Stomach (tissue), 4 donors: ENCODE results near the gene SHANK2.

Source experiments
- CTCF ChIP-seq, 7 experiments: fragments of 450-650 bp in 4 of 7; fragments of 200-600 bp in 3 of 7; sonication (generic) in 3 of 7; IDR thresholded peaks; one replicate each; pipeline ENCODE4 v1.5.1; 2016 to 2019; ENCODE audit warnings: antibody characterized with exemption in 7 of 7, control low read depth in 2 of 7, mild to moderate bottlenecking in 1 of 7
- EP300 ChIP-seq: sonication (generic); formaldehyde crosslinking; IDR thresholded peaks from one replicate; pipeline ENCODE4 v1.6.1; 2017; ENCODE audit warnings: antibody characterized with exemption
- POLR2A ChIP-seq, 4 donors: fragments of 450-650 bp; IDR thresholded peaks; one replicate each; pipeline ENCODE4 v1.6.1; 2016; ENCODE audit warnings: antibody characterized with exemption in 4 of 4, control low read depth in 2 of 4, mild to moderate bottlenecking in 1 of 4, moderate library complexity in 1 of 4
- POLR2AphosphoS5 ChIP-seq, 3 donors: sonication (generic); formaldehyde crosslinking; IDR thresholded peaks; one replicate each; pipeline ENCODE4 v1.6.1; 2016; ENCODE audit warnings: antibody characterized with exemption in 3 of 3

DNA sequence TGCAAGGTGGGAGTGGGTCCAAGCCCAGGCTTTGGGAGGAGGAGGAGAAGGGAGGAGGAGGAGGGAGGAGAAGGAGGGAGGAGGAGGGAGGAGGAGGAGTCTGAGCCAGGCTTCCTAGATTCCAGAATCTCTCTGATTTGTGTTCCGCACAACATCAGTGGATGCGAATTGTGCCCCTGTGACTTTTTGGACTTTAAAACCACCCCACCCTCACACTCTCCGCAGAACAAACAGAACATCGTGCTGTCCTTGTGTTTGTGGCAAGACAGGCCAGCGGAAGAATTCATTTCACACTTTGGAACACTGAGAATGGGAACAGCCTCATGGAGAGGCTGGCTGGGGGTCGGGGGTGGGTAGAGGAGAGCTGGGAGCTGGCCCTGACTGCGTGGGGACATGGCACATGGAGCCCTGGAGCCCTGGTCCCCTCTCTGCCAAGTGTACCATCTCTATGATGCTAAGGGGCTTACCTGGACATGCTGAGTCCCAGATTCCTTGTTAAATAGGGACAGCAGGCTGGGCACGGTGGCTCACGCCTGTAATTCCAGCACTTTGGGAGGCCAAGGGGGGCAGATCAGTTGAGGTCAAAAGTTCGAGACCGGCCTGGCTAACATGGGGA, 16.4 kb upstream of the SHANK2 start:
- TF ChIP-seq CTCF (IDR thresholded peaks at IDR 0.05), result no peak
- no peak for TF ChIP-seq POLR2A (IDR thresholded peaks at IDR 0.05)
- TF ChIP-seq EP300, result no peak
- TF ChIP-seq POLR2AphosphoS5 (IDR thresholded peaks at IDR 0.05), result no peak
